Right hindlimb (tissue), 1 donor: ENCODE results near the gene ACSF3.
A peak's percentile ranks its signal among the peaks of the same experiment; 100 is the strongest.

Experiments used
- DNase-seq: peaks from one replicate; pipeline ENCODE4 v3.0.0-alpha.2; 2018

ACSF3 gene

DNA sequence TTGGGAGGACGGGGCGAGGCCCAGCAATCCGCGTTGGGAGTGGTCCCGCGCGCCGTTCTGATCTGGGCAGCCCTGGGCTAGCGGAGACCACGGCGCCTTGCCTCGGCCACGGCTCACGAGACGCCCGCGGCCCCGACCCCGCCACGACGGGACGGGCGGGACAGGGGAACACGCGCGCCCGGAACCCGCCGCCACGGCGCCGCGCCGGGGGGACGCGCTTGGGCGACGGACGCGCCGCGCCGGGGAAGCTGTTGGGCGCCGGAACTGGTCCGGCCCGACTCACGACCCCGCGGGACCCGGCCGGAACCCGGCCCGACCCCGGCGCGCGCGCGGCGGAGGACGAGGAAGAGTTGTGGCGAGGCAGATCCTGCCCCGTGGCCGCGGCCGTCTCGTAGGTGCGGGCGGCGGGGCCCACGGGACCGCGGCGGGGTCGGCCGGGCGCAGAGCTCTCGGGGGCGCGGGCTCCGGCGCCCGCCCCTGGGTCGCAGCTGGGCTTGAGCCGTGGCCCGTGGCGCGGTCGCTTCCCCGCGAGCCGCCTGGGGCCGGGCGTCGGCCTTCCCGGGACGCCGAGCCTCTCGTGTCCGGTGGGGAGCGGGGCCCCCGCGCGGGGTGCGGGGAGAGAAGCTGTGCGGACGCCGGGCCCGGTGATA, at the start of gene ACSF3:
TSS of gene ACSF3 (plus strand) at position 251 of the 650 bp plus-strand sequence. CDS start 6,830 bp downstream, outside the sequence.
- DNase-seq, result peak; percentile 71

DNA sequence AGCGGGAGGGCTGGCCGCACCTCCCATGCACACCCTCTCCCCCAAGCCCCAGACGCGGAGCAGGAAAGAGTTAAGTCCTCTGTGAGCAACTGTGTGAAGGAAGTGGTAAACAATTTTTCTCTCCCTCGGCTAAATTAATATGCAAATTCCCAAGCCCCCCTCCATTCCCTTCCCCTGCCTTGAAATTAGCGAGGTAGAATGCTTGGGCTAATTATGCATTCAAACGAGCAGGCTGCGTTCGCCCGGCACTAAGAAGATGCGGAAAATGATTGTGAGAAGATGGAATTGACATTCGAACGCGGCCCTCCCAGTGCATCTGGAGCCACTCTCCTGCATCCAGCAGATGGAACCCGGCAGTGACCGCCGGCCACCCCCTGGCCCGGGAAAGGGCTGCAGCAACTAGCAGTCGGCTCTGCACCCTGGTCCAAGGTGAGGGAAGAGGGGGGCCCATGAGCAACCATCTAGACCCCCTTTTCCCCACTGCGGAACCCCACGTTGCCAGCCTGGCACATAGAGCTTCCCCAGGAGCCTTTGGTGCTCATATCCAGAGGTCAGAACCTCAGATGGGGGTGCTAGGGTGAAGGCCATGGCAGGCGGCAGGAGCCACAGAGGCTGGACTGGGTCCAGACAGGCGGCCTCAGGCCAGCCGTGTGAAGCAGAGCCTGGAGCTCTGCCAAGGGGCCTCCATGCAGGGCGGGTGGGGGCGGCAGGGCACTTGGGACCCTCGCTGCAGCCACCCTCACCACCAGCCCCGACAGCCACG, 49.1 kb upstream of the ACSF3 start:
- no peak for DNase-seq

DNA sequence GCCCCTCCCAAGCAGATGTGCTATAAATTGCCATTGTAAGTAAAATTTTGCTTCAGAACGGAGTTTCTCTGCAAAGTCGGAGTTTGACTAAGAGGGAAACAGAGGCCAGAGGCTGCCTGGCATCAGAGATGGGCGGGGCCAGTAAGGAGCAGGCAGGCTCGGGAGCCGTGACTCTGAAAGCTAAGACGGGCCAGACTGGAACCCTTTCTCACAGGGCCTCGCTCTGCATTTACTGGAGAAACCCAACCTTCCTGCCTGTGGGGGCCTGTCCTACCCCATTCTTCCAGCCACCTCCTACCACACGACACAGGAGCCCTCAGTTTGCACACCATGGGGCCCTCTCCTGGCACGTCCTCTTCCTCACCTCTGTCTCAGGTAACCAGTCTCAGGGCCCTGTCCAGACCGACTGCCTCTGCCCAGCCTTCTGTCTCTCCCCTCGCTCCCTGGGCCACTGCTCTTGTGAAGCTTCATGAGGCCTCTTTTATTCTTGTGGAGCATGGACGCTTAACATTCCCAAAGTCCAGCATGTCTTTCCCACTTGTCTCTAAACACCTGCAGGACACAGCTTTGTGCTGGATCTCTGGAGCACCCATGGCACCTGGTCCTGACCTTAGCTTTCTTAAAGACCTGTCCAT, 48.4 kb upstream of the ACSF3 start:
- DNase-seq, result no peak

DNA sequence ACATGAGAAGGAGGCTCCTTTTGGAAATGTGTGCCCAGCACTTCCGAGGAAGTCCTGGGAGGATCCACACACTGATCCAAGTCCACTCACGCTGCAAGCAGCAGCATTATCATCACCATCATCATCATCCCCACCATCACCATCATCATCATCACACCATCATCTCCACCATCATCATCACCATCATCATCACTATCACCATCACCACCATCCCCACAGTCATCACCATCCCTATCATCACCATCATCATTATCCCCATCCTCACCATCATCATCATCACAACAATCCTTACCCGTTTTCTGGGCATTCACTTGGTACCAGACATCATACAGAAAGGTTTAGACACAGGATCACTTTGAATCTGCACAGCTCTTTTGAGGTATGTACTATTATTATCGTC, 47.8 kb upstream of the ACSF3 start:
- no peak for DNase-seq

DNA sequence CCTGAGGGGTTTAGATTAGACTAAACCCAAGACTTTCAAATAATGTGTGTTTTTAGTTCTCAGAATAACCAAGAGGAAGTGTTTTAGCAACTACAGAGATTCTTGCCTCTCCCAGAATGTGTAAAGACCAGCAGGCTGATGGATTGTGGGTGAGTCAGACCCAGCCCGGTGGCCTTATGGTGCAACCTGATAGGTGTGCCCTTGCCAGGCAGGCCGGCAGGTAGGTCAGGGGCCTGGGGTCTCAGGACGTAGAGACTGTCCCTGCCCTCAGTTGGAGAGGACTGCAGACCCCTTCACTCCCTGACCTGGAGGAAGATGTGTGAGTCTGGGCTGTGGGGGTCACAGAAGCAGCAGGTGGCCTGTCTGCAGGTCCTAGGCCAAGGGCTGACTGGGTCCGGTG, 47.2 kb upstream of the ACSF3 start:
- no peak for DNase-seq

DNA sequence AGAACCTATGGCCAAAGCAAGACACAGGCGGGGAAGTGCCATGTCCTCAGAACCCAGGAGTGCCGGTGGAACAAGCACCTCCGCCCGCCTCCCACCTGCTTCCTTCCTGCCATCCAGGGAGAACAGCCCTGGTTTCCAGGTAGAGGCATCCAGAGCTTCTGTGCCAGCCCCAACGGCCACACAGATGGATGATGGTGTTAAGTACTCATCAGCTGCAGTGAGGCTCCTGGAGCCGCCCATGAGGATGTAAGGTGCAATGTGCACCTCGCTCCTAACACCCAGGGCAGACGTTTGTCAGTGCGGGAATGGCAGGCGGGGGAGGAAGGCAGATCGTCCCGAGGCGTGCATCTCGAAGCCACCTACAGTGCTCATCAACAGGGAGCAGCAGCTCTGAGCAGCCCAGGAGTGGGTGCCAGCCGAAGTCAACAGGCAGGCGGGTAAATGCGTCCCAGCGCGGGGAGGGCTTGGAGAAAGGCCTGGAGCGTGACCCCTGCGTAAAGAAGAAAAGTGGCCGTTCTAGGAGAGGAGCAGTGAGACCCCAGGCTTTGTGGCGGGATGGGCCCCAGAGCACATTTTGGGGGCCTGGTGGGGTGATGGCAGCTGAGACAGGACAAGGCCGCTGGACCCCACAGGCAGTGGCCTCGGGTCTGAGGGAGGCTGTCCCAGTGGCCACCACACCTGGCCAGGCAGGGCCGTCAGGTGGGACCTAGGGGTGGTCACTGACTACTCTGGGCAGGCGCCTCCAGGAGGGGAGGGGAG, 46.1 kb upstream of the ACSF3 start:
- no peak for DNase-seq

DNA sequence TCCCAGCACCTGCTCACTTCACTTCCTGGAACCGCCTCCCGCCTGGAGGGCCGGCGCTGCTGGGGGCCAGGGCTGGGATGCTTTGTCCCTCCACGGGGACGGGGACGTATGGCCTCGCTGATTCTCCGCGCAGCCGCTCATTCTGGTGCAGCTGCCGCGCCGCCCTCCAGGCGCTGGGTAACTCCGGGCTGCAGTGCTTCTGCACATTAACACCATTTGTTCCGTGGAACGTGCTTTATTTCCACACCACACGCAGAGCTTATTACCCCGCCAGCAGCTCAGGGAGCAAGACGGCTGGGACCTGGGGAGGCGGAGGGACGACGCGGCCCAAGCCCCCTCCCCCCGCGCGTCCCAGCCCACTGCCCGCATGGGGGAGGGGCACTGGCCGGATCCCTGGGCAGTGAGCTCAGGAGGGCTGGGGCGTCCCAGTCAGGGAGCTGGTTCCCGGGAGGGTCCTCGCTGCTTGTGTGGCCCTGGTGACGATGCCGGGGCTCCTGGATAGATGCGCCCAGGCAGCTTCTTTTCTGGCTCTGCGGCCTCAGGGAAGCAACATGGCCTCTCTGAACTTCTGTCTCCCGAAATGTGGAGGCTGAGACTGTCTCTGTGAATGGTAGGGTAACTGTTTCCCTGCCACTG, 45.4 kb upstream of the ACSF3 start:
- DNase-seq, result no peak

DNA sequence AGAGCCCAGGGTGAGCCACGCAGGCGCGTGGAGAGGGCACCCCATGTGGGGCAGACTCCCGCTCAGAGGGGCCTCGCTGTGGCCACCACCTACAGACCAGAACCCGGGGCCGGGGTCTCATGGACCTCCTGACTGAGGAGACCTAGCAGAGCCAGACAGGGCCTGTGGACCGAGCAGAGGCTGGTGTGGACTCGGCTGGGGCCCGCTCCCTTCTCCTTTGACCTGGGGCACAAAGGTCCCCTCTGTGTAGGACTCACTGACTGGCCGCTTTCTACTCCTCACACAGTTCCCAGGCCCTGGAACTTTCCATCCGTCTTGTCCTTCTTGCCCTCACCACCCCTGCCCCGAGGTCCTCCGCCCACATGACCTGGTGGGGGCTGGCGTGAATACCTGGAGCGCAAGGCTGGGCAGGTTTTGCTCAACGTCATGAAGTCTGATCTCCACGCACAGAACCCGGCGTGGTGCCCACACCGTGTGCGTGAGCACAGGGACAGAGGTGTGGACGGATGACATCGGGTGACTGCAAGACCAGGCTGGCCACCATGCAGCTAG, 44.7 kb upstream of the ACSF3 start:
- no peak for DNase-seq

DNA sequence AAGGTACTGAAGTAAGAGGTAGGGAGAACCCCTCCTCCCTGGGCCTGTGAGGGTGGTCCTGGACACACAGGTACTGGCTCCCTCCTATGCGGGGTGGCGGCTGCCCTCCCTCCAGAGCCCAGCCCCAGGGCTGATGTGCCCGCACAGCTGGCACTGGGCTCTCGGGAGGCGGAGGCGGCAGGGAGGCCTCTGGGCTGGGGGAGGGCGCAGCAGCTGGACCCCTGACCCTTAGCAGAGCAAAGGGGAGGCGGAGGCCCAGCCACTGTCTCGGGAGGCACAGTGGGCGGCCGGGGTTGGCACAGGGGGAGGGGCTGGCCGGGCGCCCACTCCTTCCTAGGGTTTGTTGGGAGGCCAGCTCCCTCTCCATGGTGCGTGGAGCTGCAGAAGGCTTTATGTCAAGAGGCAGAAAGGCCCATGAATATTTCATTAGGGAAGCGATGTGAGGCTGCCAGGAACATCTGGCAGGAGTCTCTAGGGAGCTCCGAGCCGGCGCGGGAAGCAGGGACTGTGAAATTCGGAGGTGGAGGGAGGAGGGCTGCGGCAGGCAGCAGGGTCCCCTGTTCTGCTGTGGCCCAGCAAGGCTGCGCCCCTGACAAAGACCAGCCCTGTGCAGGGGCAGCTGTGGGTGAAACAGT, 44.1 kb upstream of the ACSF3 start:
- peak; percentile 65 for DNase-seq

DNA sequence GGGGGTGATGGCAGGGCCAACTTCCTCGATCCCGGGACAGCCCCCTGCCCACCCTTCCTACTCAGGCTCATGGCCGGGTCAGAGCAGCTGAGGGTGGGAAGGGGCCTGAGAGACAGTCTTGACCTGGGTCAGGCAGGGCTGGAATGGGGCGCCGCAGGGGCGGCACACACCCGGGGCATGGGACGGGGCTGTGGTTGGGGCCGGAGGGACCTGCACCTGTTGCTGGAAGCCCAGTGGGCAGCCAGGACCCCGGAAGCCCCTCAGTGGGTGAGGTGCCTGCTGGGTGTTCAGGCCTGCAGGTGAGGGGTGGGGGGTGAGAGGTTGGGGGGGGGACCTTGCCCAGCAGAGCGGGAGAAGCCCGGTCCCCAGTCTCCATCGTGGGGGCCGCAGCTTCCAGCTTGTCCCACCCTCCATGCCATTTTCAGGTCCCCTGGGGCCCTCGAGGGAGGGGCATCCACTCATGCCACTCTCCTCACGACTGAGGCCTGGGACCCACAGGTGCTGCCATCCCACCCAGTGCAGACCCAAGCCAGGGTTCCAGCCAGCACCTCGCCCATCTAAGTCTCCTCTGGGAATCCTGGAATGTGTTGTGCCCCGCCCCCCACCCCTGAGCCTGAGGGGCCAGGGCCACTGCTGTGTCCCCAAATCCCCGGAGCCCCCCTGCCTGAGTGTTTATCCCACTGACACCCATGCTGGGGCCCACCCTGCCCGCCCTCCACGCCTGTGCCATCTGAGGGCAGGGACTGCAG, 43.4 kb upstream of the ACSF3 start:
- DNase-seq, result no peak

DNA sequence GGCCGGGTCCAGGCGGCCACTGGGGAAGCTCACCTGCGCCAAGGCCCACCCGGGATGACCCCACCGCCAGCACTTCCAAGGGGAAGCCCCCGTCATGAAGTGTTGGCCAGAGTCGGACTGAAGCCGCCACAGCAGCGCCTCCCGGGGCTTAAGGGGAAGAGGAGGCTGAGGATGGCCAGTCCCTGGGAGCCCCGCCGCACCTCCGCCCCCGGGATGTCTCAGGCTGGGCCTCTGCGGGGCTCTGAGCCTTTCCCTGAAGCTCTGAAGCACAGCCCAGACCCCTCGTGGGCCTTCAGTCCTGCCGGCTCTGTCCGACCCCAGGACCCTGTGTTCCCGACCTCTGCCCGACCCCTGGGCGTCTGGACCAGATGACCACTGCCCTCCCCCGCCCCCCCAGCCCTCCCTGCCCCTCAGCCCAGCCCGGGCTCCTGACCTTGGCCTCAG, 42.8 kb upstream of the ACSF3 start:
- no peak for DNase-seq

DNA sequence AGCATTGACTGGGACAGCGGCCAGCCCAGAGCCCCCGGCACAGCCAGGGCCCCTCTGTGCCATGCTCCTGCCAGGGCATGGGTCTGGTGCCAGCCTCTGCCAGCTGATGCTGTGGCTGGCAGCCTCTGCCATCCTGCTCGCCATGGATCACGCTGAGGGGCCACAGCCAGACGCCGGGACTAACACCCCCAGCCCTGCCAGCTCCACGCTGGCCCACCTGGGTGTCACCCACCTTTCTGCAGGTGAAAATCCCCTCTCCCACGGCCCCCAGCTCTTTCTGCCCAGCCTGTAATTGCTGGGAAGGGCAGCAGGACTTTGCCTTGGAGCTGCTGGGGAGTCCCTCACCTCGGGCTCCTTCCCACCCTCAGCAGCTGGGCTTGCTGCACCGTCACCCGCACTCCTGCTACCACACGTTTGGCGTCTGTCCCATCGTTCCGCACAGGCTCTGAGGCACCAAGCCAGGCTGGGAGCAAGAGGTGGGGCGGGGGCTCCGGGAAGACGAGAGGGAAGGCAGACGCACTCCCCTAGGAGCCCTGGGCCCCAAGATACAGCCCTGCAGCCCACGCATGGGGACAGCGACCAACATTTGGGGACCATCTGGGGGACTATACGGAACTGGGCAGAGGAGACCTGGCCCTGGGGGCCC, 42.0 kb upstream of the ACSF3 start:
- no peak for DNase-seq

DNA sequence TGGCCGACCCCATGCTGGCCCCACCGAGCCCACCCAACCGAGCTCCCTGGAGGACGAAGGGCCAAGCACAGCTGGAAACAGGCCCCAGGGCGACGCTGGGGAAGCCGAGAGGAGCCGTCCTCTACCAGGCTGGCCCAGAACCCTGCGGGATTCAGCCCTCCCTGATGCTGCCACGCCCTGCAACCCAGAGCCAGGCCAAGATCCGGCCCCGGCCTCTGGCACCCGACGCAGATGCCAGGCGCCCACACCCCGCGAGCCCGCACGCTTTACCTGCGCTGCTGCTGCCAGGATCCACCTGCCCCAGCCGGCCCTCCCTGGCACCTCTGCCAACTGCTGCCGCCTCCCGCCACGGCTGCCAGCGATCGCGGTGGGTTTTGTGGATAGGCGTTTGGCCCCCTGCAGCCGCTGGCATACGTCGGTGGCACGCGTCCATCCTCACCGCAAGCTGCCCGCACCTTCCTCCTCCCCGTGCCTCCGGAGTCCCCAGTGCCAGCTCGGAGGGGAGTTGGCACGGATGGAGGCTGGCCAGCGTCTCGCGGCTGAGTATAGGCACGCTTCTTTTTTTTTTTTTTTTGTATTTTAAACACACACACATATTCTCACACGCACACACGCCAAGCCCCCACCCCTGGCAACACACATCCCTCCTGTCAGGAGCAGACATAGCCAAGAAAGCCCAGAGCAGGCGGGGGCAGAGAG, 41.3 kb upstream of the ACSF3 start:
- DNase-seq, result no peak

DNA sequence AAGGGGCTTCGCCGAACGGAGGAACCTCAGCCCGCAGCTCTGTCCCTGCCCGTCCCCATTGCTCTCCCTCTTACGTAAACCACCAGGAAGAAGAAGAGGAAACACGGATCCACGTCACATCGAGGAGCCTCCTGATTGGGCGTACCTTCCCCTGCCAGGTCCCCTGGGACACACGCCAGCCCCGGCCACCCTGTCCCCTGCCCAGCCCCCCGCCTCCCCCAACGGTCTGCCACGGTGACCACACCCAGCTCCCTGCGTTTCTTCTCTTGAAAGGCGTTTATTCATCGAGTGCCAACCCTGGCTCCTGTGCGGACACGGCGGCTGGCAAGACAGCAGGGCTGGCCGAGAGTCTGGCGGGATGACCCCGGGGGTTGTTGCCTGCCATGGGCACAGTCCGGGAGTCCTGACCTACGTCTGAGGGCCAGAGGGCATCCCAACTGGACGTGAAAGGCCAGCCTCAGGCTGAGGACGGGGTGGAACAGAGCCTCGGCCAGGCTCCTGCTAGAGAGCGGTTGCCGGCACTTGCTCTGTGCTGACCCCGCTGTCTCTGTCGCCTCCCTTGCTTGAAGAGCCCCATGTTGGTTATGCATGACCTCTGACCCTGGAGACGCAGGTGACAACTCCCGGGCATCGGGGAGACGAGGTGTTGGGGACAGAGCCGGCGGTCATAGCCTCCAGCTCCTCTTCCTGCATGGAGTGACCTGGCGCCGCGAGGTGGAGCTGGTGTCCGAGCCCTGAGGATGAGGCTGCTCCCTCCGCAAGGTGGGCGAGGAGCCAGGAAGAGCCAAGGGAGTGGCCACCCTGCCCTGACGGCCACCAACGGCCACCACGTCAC, 40.5 kb upstream of the ACSF3 start:
- no peak for DNase-seq

DNA sequence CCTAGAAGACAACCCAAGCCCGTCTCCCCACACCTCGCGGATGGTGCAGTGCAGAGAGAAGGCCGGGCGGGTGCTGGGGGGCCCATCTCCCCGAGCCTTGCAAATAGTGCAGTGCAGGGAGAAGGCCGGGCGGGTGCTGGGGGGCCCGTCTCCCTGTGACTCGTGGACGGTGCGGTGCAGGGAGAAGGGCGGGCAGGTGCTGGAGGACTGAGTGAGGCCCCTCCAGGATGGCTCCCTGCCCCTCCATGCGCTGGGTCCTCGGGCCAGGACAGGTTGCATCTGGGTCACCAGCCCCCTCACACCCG, 40.0 kb upstream of the ACSF3 start:
- no peak for DNase-seq

DNA sequence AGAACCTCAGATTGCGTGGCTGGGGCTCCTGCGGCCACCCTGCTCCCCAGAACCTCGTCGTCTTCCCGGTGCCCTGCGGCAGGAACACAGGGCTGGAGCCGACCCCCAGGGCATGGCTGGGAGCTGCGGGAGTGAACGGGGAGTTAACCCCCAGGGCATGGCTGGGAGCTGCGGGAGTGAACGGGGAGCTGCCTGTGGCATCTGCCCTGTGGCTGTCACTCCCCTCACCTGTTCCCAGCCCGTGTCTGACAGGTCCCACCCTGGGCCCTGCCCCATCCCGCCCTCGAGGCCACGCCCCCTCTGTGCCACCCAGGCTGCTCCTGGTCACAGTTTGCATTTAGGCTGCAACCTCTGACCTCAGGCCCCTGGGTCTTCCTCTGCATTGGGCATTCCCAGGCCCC, 39.4 kb upstream of the ACSF3 start:
- no peak for DNase-seq

DNA sequence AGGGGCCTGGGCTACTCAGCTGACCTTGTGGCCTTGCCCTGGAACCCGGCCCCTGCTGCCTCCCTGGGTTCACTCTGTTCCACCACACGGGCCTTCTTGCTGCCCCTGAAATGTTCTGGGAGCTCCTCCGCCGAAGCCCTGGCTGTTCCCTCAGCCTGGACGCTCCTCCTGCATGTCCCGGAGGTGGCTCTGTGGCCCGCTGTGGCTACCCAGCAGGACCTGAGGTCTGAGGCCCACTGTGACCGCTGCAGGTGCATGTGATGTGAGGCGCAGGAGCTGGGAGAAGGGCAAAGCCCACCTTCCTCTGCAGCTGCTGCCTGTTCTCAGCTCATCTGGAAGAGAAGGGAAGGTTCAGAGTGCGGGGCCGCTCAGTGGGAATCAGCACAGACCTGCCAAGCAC, 38.9 kb upstream of the ACSF3 start:
- DNase-seq, result no peak

DNA sequence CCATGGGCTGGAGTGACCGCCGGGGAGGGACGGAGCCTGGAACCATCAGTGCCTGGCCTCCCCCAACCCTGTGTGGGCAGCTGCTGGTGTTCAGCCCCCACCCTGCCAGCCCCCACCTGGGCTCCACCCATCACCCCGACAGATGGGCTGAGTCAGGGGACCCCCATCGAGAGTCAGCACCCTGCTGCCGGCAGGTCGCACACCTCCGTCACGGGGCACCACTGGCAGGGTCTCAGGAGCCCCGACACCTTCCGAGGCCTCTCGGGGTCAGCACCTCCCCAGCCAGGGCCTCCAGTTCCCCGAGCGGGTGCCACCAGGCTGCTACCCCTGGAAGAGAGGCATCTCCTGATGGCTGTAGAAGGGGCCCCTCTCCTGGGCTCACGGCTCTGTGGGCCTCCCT, 38.3 kb upstream of the ACSF3 start:
- DNase-seq, result no peak

DNA sequence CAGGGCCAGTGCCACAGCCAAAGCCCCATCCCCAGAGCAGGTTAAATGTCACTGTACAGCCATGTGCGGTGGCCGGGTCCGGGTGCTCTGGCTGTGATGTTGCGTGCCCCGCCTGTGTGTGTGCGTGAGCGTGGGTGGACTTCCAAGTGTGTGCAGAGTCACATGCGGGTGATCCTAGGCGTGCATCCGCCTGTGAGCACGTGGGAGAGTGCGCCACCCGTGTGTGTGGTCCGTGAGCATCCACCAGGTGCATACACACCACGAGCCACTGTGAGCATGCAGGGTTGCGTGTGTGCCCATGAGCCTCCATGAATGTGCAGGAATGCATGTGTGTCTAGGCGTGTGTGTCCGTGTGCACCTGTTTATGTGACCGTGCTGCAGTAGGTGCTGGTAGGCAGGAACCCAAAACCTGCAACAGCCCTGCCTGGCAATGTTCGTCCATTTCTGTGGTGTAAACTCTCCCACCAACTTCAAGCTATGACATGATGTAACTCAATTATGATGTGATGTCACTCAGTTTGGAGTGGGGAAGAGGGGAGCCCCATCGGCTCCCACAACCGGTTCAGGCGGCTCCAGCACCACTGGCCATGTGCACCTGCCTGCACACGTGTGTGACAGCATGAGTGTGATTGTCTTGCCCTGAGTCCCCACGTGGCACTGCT, 37.6 kb upstream of the ACSF3 start:
- no peak for DNase-seq
